HG03064 (cell line): ENCODE measurements around the gene ASCL2.
"Not testable (repeated sequence)": the region's sequence is repeated elsewhere in the genome, so short reads cannot be mapped to it uniquely, and the experiment has no call there.

ENCODE experiments used
- ATAC-seq: cut with Tn5 transposase; IDR thresholded peaks from one replicate; pipeline ENCODE4 v1.9.1; 2021; ENCODE audit warnings: low read depth; ENCODE audit not compliant: unreplicated experiment

The ASCL2 gene

DNA sequence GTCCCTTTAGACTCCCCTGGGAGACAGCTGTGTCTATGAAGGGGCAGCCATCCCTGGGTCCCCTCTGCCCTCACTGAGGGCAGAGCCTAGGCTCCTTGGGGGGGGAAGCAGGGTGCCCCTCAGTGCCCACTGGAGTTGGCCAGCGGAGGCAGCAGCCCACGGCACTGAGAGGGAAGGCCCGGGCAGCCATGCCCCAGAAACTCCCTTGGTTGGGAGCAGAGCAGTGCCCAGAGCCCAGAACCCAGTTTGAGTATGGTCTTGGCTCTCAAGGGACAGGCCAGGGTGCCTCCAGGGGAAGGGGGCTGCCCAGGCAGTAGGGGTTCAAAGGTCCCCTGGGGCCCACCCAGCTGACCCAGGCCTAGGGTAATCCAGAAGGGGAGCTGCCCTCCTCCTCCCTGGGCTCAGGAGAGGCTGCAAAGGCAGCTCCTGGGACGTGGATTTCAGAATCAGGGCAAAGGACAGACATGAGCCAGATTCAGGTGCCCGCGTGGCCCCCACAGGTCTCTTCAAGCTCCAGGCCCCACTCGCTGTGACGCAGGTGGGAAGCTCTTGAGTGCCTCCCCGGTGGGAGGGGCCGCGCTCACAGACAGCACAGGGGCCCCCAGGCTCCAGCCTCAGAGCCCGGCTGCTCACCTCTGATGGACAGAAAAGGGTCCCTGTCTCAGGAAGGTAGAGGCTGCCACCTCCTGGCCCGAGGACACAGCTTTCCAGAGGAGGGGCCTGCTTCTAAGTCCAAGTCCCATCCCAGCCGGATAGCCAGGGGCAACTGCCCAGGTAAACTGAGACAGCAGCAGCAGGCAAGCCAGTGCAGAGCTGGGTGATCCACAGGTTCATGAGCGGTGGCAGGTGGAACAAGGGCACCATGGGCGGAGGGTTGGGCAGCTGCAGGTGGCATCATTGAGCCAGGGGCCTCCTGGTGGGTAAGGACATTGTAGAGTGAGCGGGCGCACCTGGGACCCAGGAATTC lies 28.7 kb upstream of the ASCL2 start:
- no peak for ATAC-seq

- ATAC-seq: no peak
These were observed 27.9 kb upstream of the ASCL2 start for GRCh38 chr11:2298131-2298794.

DNA sequence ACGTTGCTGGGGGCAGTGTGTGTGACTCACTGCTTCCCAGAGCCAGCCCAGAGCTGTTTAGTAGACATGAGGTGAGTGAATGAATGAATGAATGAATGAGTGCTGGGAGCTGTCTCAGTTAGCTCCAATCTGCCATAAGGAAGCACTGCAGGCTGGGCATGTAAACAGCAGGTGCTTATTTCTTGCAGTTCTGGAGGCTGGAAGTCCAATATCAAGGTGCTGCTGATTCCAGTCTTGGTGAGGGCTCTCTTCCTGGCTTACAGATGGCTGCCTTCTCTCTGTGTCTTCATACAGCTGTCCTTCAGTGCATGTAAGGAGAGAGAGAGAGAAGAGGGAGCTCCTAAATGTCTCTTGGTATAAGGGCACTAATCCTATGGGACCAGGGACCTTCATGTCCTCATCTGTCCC lies 27.2 kb upstream of the ASCL2 start:
- no peak for ATAC-seq

GRCh38 chr11:2296913-2297622 lies 26.7 kb upstream of the ASCL2 start:
- no peak for ATAC-seq

- no peak for ATAC-seq
These were observed 25.9 kb upstream of the ASCL2 start for GRCh38 chr11:2295971-2296912.

- no peak for ATAC-seq
These were observed 24.5 kb upstream of the ASCL2 start for GRCh38 chr11:2294926-2295290.

DNA sequence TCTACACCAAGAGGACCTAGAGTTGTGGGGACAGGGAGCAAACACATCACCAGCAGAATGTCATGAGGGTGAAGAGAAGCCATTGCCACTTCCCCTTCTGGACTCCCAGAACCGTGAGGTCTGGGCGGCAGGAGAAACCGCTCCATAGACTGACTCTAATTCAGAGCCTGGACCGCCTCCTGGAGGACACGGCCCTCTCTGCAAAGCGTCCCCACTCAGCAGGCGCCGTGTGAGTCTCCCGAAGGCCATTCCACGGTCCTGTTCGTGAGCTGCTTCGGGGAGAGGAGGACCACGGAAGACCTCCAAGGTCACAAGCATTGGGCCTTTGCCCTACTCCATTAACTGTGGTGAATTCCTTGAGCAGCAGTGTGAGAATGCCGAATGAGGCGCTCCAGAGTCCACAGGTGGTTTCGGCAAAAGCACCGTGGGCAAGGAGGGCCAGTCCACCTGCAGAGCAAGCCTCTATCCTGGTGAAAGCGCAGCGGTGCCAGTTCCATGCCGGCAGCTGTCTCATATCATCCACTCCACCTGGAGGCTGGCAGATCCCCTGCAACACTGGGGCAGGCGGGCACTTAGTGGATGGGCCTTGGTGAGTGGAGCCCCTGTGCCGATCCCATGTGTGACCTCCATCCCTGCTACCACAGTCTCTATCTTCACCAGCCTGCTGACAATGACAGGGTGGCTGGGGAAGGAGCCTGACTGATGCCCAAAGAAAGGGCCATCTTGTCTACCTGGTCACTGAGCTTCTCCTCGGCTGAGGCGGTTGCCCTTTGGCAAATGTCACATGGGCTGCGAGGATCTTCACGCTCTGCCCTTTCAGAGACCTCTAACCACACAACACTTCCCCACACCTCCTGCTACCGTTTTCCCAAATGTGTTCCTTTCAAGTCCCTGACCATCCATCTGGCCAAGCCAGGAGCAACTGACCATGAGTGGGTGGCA lies 23.9 kb upstream of the ASCL2 start:
- ATAC-seq: no peak

DNA sequence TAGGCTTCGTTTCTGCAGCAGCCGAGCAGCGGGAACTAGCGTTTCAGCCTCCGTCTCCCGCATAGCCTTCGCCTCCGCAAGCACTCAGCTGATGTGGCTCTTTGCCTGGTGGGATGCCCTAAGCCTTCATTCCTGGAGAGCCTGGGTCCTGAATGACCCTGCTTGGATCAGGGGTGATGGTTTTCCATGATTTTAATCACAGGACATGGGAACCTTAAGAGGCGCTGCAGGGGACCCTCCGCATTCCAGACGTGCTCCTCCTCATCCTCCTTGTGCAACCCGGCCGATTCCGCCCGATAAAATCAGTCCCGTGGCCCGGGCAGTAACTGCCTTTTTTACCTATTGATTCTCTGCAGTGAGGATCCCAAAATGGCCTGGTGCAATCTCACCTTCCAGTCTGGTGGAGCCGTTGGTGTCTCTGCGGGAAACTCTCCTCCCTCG lies 23.2 kb upstream of the ASCL2 start:
- no peak for ATAC-seq

GRCh38 chr11:2290351-2290841 lies 20.0 kb upstream of the ASCL2 start:
- ATAC-seq: no peak

DNA sequence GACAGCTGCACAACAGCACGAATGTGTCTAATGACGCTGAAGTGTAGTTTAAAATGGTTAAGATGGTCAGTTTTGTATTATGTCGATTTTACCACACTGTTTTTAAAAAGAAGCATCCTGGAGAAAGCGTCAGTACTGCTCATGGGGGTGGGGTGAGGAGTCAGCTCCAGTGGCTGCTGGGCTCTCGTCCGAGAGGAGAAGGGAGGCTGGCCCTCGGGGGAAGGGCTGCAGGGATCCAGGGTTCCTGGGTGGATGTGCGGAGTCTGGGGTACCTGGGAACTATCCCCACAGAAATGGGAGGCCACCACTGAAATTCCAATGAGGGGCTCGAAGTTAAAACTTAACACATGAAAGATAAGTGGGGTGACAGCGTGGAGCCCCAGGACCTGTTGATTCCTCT lies 19.5 kb upstream of the ASCL2 start:
- no peak for ATAC-seq

- no peak for ATAC-seq
These were observed 19.0 kb upstream of the ASCL2 start for GRCh38 chr11:2289350-2289749.

DNA sequence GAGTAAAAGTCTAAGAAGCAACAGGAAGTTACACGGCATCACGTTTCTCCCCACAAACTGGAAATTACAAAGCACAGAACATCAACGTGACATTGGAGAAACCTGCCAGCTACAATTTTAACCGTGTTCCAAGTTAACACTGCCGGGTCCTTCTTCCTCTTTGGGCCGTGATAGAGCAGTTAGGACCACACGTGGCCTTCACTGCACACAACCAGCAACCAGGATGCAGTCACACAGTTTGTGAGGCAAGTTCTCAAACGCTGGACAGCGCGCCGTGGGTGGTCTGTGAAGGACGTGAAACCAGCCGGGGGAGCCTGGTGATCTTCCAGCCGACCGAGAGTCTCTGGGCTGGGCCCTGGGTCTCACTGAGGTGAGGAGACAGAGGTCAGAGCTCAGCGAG lies 16.7 kb upstream of the ASCL2 start:
- ATAC-seq: no peak

GRCh38 chr11:2286350-2286749 lies 16.0 kb upstream of the ASCL2 start:
- not testable (repeated sequence) for ATAC-seq

DNA sequence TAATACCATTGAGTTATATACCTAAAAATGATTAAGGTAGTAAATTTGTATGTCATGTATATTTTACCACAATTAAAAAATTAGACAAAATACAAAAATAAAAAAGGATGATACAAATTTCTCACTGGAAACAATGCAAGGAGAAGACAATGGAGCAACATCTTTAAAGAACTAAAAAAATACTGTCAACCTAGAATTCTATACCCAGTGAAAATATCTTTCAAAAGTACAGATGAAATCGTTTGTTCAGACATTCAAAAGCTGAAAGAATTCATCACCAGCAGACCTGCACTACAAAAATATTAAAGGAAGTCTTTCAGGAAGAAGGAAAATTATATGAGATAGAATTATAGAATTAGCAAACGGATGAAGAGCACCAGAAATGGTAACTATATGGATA lies 9.8 kb upstream of the ASCL2 start:
- no peak for ATAC-seq

DNA sequence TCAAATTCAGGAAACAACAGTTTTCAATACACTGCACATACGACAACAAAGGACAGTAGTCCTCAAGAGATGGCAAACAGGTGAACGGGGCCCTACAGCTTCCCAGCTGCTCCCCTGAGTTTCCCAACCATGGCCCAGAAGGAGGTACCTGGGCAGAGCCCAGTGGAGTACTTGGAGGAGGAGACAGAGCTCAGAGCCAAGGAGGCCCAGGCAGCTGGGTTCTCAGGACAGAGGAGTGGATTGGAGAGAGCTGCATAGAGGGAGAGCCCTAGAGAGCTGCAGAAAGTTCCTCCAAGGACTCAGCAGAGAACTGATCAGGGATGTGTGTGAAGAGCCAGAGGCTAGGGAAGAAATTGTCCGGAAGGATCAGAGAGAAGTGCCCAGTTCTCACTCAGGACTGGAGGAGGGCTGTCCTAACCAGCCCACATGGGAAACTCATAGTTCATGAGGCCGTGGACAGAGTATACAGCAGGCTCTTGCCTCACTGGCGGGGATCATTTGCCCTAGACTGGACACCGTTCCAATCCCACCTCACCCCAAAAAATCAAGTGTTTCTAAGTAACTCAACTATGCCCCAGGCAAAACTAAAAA lies 7.6 kb upstream of the ASCL2 start:
- ATAC-seq: no peak

- ATAC-seq: no peak
These were observed 6.6 kb upstream of the ASCL2 start for GRCh38 chr11:2277008-2277346.

DNA sequence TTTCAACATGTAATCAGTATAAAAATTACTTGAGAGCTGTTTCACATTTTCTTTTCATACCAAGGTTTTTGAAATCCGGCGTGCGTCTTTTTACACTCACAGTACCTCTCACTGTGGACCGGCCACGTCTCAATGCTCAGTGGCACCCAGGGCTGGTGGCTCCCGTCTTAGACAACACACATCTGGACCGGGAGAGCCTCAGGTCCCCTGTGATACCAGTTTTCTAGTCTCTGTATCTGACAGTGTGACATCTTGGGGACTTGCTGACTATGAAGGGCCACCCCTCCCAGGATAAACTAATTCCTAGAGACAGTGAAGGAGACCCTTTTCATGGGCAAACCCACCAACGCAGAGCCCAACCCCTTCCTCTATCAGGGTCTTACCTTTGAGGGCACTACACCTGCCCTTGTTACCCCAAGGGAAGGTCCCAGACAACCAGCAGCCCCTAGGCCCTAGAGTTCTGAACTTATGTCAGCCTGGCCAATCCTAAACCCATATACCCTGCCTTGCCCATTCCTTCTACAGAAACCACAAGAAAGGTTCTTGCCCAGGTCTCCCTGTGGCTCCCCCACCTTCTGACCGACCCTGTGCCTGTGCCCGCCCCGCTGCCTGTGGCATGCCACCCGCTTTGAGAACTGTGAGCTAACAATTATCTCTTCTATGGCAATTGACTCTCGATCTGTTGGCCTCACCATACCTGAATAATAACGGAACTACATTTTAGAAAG lies 6.1 kb upstream of the ASCL2 start:
- no peak for ATAC-seq
